Medulla oblongata (tissue), 1 donor: Measurements from ENCODE around the gene LRRC75B.
"Not testable (repeated sequence)": the region's sequence is repeated elsewhere in the genome, so short reads cannot be mapped to it uniquely, and the experiment has no call there.

Experiments used
- DNase-seq: peaks from one replicate; pipeline ENCODE4 v3.0.0-alpha.2; 2015; ENCODE audit errors: extremely low spot score

LRRC75B gene

GRCh38 chr22:24602847-24603769, 10.2 kb upstream of the LRRC75B start, which contains the start of gene GGT1:
GGT1 (plus strand) TSS chr22:24603193; CDS start chr22:24611082, 7,889 bp downstream.
- not testable (repeated sequence) for DNase-seq

GRCh38 chr22:24602105-24602749, 9.4 kb upstream of the LRRC75B start:
- DNase-seq = not testable (repeated sequence)

- DNase-seq = no peak
Measured at GRCh38 chr22:24601217-24602104, 8.6 kb upstream of the LRRC75B start.

GRCh38 chr22:24599958-24600715, 7.3 kb upstream of the LRRC75B start:
- DNase-seq = not testable (repeated sequence)

GRCh38 chr22:24599514-24599913, 6.6 kb upstream of the LRRC75B start:
- no peak for DNase-seq

GRCh38 chr22:24597076-24597475, 4.2 kb upstream of the LRRC75B start:
- not testable (repeated sequence) for DNase-seq

GRCh38 chr22:24595863-24596262, 3.0 kb upstream of the LRRC75B start:
- DNase-seq = no peak

- no peak for DNase-seq
Measured at GRCh38 chr22:24595228-24595627, 2.4 kb upstream of the LRRC75B start.

GRCh38 chr22:24594569-24595120, 1.8 kb upstream of the LRRC75B start:
- peak; percentile 41 for DNase-seq

- DNase-seq = no peak
Measured at GRCh38 chr22:24593836-24594568, 1.1 kb upstream of the LRRC75B start.

- DNase-seq = not testable (repeated sequence)
Measured at GRCh38 chr22:24593559-24593835, 624 bp upstream of the LRRC75B start.

- DNase-seq = no peak
Measured at GRCh38 chr22:24592058-24592850, 619 bp downstream of the LRRC75B start.

GRCh38 chr22:24591286-24591830, 1.5 kb downstream of the LRRC75B start:
- DNase-seq = no peak

GRCh38 chr22:24590596-24591173, 2.2 kb downstream of the LRRC75B start:
- DNase-seq = no peak

- no peak for DNase-seq
Measured at GRCh38 chr22:24589518-24590030, 3.3 kb downstream of the LRRC75B start.

GRCh38 chr22:24588757-24589481, 4.0 kb downstream of the LRRC75B start:
- no peak for DNase-seq

GRCh38 chr22:24588381-24588756, 4.5 kb downstream of the LRRC75B start:
- DNase-seq = peak; percentile 94

- no peak for DNase-seq
Measured at GRCh38 chr22:24587948-24588347, 4.9 kb downstream of the LRRC75B start.
